Tibial nerve (tissue), 4 donors: ENCODE data around the gene CLMP.

Experiments
- CTCF ChIP-seq, 5 experiments: fragments of 200-600 bp in 3 of 5; fragments of 450-650 bp in 2 of 5; sonication (generic) in 3 of 5; IDR thresholded peaks; one replicate each; pipeline ENCODE4 v1.5.1; 2016 to 2019; ENCODE audit warnings: antibody characterized with exemption in 5 of 5, mild to moderate bottlenecking in 3 of 5, moderate library complexity in 2 of 5
- EP300 ChIP-seq, 2 donors: sonication (generic); formaldehyde crosslinking; IDR thresholded peaks; one replicate each; pipeline ENCODE4 v1.6.1; 2017; ENCODE audit warnings: antibody characterized with exemption in 2 of 2, mild to moderate bottlenecking in 1 of 2
- POLR2A ChIP-seq, 2 donors: fragments of 450-650 bp; IDR thresholded peaks; one replicate each; pipeline ENCODE4 v1.6.1; 2017; ENCODE audit warnings: antibody characterized with exemption in 2 of 2, mild to moderate bottlenecking in 2 of 2, moderate library complexity in 2 of 2

- TF ChIP-seq CTCF (IDR thresholded peaks at IDR 0.05) (no peak), POLR2A (IDR thresholded peaks at IDR 0.05) (no peak), EP300 (IDR thresholded peaks at IDR 0.05) (no peak)
These were observed 19.3 kb upstream of the CLMP start for GRCh38 chr11:123214396-123214795.
